Naive thymus-derived CD8-positive, alpha-beta T cell (primary cell): ENCODE data around the gene DIPK1B. TPM values are rescaled to one million over a fixed set of nuclear protein-coding genes. Genes with fewer than 3 reads are reported as not detected.

Experiments used
- ATAC-seq, 2 donors: fragments of 150-1000 bp; cut with Tn5 transposase in 1 of 2; sonication (Bioruptor Pico), chemical (Tn5 transposase) in 1 of 2; 1 replicate in 1 of 2; 2 replicates in 1 of 2; pipeline ENCODE4 v1.10.0; 2021; ENCODE audit warnings: mild to moderate bottlenecking in 2 of 2, moderate library complexity in 2 of 2
- POLR2A ChIA-PET: fragments of 350-600 bp; sonication (Branson Sonifier 250); formaldehyde crosslinking; loops from one replicate; lab custom pipeline; 2021; ENCODE audit warnings: antibody characterized with exemption; lab: Charles Lee
- DNase-seq, 10 donors: peaks; one replicate each; pipeline versions ENCODE4 v3.0.0 to v3.0.0-alpha.2; 2020 to 2022
- H3K27ac Mint-ChIP-seq, 10 donors: one replicate each; pipeline ENCODE4 v1.8.0; 2020 to 2022; ENCODE audit warnings: mild to moderate bottlenecking in 10 of 10, mixed read lengths in 10 of 10, moderate library complexity in 4 of 10, inconsistent platforms in 1 of 10
- H3K27me3 Mint-ChIP-seq, 5 donors: one replicate each; pipeline ENCODE4 v1.8.0; 2021 to 2022; ENCODE audit warnings: mixed read lengths in 5 of 5
- H3K36me3 Mint-ChIP-seq, 3 donors: one replicate each; pipeline ENCODE4 v1.8.0; 2020 to 2022; ENCODE audit warnings: mixed read lengths in 3 of 3, mild to moderate bottlenecking in 2 of 3, inconsistent platforms in 1 of 3
- H3K4me1 Mint-ChIP-seq, 4 donors: one replicate each; pipeline ENCODE4 v1.8.0; 2021 to 2022; ENCODE audit warnings: mixed read lengths in 4 of 4
- H3K4me3 Mint-ChIP-seq, 10 donors: one replicate each; pipeline ENCODE4 v1.8.0; 2020 to 2022; ENCODE audit warnings: mild to moderate bottlenecking in 10 of 10, mixed read lengths in 10 of 10, moderate library complexity in 6 of 10, inconsistent platforms in 1 of 10
- H3K9me3 Mint-ChIP-seq, 9 donors: one replicate each; pipeline ENCODE4 v1.8.0; 2020 to 2022; ENCODE audit warnings: mixed read lengths in 9 of 9, mild to moderate bottlenecking in 3 of 9, inconsistent platforms in 1 of 9, moderate library complexity in 1 of 9
- polyA plus RNA-seq, 3 donors: library from polyadenylated mRNA; unstranded; fragments of 300-500 nt; fragmentation: Illumina TruSeq; gene quantifications; one replicate each; pipeline ENCODE4 v1.2.3, GENCODE V29; 2021
- total RNA-seq, 8 experiments: library from RNA in 2 of 8; stranded (reverse) in 2 of 8; gene quantifications; one replicate each; pipeline ENCODE4 v1.2.3 and lab custom pipeline; 2021 to 2026

The DIPK1B gene
- total and polyA plus RNA-seq, 5 experiments from 2014 or later: 0.07 to 1.1 (median 0.58) TPM; not detected in 2

DNA sequence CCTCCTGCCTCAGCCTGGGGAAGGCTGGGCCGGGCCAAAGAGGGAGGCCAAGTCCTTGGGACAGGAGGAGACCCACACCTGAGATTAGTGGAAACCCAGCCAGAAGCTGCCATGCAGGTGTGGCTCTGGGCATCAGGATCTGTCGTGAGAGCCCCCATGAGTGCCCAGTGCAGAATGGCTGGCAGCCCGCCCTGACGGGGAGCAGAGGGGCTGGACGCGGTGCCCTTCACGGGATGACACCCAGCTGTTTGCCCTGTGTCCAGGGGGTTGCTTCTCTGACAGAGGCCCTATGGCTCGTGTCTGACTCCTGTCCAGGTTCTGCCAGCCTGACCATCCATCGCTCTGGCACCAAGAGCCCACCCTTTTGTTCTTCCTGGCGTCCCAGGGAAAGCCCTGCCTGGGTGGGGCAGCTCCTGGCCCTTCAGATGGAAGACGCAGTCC is 8.5 kb downstream of the DIPK1B start:
- peaks cover 10 to 35% (median 25%) of the 10 kb centered on the region in 4 donors for H3K4me1 Mint-ChIP-seq
- peaks cover 0 to 4% (median 1%) of the 10 kb centered on the region in 5 donors for H3K27me3 Mint-ChIP-seq
- ATAC-seq (no peak), DNase-seq (no peak)
- POLR2A ChIA-PET: interaction anchor here (1.2 kb wide), 1 partner anchor 25 kb away, joined by 3 read pairs; no protein-coding TSS in a partner anchor
- H3K4me3 Mint-ChIP-seq: no peak overlapping the region
- peak overlapping the region in 1 of 10 donors; percentile 34 for H3K27ac Mint-ChIP-seq
- no peaks in the 10 kb centered on the region for H3K9me3 Mint-ChIP-seq
- H3K36me3 Mint-ChIP-seq: peaks cover 0 to 27% (median 11%) of the 10 kb centered on the region in 3 donors

DNA sequence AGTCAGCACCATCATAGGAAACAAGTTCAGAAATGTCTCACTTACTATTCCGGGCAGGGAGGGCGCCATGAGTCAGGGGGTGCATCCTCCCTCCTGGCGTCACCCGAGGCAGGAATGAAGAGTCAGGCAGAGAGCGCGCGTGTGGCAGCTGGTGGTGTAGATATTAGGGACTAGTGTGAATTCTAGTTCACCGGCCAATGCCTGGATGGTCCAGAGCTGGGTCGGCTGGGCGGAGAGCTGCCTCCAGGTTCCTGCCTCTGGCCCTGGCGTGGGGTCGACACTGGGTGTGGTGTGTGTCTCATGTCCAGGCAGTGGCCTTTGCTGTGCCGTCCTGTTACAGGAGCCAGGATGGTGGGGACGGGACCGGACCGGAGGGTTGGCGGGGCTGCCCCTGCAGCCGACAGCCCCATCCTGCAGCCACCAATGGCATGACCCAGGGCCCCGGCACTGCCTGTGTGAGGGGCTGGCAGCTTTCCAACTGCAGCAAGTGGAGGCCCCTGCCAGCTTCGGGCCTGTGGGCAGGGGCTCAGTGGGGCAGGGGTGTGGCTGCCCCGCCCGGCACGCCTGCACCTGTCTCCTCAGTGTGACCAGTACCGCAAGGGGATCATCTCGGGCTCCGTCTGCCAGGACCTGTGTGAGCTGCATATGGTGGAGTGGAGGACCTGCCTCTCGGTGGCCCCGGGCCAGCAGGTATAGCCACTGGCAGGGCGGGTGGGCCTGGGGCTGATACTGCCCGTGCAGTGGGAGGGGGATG is 9.1 kb downstream of the DIPK1B start:
- peaks cover 1 to 33% (median 17%) of the 10 kb centered on the region in 3 donors for H3K36me3 Mint-ChIP-seq
- H3K27me3 Mint-ChIP-seq: no peaks in the 10 kb centered on the region
- no peaks in the 10 kb centered on the region for H3K9me3 Mint-ChIP-seq
- no peak overlapping the region for H3K4me3 Mint-ChIP-seq
- DNase-seq: no peak
- ATAC-seq: no peak
- H3K27ac Mint-ChIP-seq: peak overlapping the region in 2 of 10 donors; percentile 20 to 34
- POLR2A ChIA-PET: interaction anchor here (0.8 to 1.2 kb wide), 2 partner anchors 8 to 25 kb away, joined by 3 read pairs; no protein-coding TSS in a partner anchor
- peaks cover 11 to 41% (median 29%) of the 10 kb centered on the region in 4 donors for H3K4me1 Mint-ChIP-seq

DNA sequence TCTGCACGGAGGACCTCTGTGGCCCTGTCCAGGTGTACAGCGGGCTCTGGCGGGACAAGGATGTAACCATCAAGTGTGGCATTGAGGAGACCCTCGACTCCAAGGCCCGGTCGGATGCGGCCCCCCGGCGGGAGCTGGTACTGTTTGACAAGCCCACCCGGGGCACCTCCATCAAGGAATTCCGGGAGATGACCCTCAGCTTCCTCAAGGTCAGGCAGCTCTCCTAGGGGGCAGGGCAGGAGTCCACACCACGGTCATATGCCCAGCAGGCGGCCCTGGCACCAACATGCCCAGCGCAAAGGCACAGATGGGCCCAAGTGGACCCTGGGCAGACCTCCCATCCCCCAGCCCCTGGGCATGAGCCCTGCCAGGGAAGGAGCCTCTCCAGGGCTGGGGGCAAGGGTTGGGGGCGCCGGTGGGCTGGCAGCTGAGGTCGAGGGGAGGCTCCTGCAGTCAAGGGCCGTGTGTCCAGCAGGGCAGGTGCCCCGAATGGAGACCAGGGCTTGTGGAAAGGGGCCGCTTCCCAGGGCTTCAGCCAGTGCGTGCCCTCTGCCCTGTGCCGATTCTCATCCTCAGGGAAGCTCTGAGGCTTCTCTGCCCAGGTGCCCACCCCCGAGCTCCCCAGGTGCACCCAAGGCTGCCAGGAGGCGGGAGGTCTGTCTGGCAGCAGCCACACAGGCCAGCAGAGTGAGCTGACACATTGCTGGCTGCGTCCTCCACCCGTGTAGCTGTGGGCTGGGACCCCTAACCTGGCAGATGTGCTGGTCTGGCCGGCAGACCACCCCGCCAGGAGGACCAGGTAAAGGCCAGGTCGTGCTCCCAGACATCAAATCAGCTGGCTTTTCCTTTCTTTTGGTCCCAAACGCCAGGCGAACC is 10.0 kb downstream of the DIPK1B start:
- no peaks in the 10 kb centered on the region for H3K27me3 Mint-ChIP-seq
- POLR2A ChIA-PET: interaction anchor here (0.8 to 1.2 kb wide), 2 partner anchors 9 to 26 kb away, joined by 3 read pairs; no protein-coding TSS in a partner anchor
- no peak for ATAC-seq

DNA sequence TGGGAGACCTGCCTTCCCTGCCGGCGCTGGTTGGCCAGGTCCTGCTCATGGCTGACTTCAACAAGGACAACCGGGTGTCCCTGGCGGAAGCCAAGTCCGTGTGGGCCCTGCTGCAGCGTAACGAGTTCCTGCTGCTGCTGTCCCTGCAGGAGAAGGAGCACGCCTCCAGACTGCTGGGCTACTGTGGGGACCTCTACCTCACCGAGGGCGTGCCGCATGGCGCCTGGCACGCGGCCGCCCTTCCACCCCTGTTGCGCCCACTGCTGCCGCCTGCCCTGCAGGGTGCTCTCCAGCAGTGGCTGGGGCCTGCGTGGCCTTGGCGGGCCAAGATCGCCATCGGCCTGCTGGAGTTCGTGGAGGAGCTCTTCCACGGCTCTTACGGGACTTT is 10.6 kb downstream of the DIPK1B start:
- POLR2A ChIA-PET: no interaction called here
- no peak overlapping the region for H3K27ac Mint-ChIP-seq

More for the DNA sequence above, 10.0 kb downstream of the DIPK1B start:
- peaks cover 6 to 35% (median 21%) of the 10 kb centered on the region in 3 donors for H3K36me3 Mint-ChIP-seq
- no peak overlapping the region for H3K4me3 Mint-ChIP-seq
- H3K27ac Mint-ChIP-seq: no peak overlapping the region
- H3K9me3 Mint-ChIP-seq: no peaks in the 10 kb centered on the region
- DNase-seq: no peak
- H3K4me1 Mint-ChIP-seq: peaks cover 15 to 47% (median 36%) of the 10 kb centered on the region in 4 donors

DNA sequence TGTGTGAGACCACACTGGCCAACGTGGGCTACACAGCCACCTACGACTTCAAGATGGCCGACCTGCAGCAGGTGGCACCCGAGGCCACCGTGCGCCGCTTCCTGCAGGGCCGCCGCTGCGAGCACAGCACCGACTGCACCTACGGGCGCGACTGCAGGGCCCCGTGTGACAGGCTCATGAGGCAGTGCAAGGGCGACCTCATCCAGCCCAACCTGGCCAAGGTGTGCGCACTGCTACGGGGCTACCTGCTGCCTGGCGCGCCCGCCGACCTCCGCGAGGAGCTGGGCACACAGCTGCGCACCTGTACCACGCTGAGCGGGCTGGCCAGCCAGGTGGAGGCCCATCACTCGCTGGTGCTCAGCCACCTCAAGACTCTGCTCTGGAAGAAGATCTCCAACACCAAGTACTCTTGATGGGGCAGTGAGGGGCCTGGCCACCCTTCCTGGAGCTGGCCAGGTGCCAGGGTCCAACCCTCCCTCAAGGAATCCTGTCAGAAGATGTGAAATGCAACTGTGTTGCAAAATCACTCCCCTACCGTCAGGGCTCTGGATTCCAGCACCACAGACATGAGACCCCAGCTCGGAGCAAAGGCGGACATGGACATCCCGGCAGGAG is 11.1 kb downstream of the DIPK1B start:
- POLR2A ChIA-PET: no interaction called here
- Mint-ChIP-seq H3K27me3 (no peaks in the 10 kb centered on the region), H3K27ac (peak overlapping the region in 3 of 10 donors; percentile 47 to 79 (median 74)), H3K9me3 (no peaks in the 10 kb centered on the region), H3K36me3 (peaks cover 6 to 35% (median 21%) of the 10 kb centered on the region in 3 donors), H3K4me3 (no peak overlapping the region), H3K4me1 (peaks cover 16 to 48% (median 36%) of the 10 kb centered on the region in 4 donors)
- DNase-seq (no peak), ATAC-seq (no peak)

More for the DNA sequence above, 10.6 kb downstream of the DIPK1B start:
- no peak for DNase-seq
- peaks cover 6 to 35% (median 21%) of the 10 kb centered on the region in 3 donors for H3K36me3 Mint-ChIP-seq
- H3K4me3 Mint-ChIP-seq: no peak overlapping the region
- H3K4me1 Mint-ChIP-seq: peaks cover 17 to 50% (median 38%) of the 10 kb centered on the region in 4 donors
- no peaks in the 10 kb centered on the region for H3K27me3 Mint-ChIP-seq
- ATAC-seq: no peak
- no peaks in the 10 kb centered on the region for H3K9me3 Mint-ChIP-seq

DNA sequence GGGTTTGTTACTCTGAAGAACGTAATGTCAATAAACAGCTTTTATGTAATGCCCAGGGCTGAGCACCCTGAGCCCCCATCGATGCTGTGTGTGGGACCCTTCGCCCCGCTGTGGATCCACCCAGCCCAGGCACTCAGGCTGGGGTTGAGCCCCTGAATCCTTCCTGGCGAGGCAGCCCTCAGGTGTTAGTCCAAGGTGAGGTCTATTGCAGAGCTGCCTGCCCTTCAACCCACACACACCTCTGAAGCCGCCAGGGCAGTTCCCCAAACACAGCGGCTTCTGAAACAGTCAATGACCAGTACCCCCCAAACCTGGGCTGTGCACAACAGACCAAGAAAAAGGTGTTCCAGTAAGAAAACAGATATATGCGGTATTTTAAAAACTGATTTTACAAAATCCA is 11.6 kb downstream of the DIPK1B start:
- Mint-ChIP-seq H3K4me1 (peaks cover 15 to 45% (median 33%) of the 10 kb centered on the region in 4 donors), H3K36me3 (peaks cover 6 to 35% (median 21%) of the 10 kb centered on the region in 3 donors), H3K27ac (peak overlapping the region in 2 of 10 donors; percentile 13 to 79), H3K27me3 (no peaks in the 10 kb centered on the region), H3K9me3 (no peaks in the 10 kb centered on the region), H3K4me3 (no peak overlapping the region)
- DNase-seq (no peak), ATAC-seq (no peak)
- POLR2A ChIA-PET: no interaction called here

DNA sequence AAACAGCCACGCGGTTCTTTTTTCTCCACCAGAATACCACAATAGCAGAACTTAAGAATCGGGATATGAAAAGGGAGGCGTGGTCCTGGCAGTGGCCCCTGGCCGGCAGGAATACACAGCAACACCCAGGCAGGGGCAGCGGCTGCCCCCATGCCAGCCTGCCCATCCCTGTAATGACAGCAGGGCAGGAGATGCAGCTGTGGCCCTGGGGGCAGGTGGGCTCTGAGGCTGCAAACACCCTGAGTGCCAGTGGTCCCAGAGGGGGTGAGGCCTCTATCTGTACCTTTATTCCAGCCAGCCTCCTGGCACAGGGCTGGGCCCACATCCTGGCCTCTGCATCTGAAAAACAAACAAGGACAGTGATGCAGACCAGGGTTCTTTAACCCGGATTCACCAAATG is 12.4 kb downstream of the DIPK1B start:
- Mint-ChIP-seq H3K4me1 (peaks cover 17 to 46% (median 32%) of the 10 kb centered on the region in 4 donors), H3K9me3 (no peaks in the 10 kb centered on the region), H3K27me3 (no peaks in the 10 kb centered on the region), H3K4me3 (peak overlapping the region in 1 of 10 donors; percentile 16), H3K36me3 (peaks cover 6 to 35% (median 21%) of the 10 kb centered on the region in 3 donors), H3K27ac (peak overlapping the region in 1 of 10 donors; percentile 79)
- DNase-seq: no peak
- ATAC-seq: no peak
- POLR2A ChIA-PET: no interaction called here

DNA sequence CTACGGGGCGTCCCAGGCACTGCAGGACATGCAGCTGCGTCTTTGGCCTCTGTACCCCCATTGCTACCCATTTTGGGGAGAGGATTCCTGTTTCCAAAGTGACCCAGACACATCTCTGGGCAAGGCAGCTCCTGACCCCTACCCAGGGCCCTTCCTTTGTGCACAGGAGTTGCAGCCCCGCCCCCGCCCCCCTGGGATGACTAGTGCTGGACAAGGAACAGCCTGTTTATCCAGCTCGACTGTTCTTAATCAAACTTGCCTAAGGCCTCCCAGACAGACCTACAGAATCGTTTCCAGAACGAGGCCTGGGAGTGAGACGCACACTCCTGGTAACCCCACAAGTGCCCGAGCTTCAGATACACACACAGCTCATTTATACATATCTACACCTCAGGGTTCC is 13.2 kb downstream of the DIPK1B start:
- Mint-ChIP-seq H3K27ac (peak overlapping the region in 3 of 10 donors; percentile 27 to 82 (median 80)), H3K27me3 (no peaks in the 10 kb centered on the region), H3K36me3 (peaks cover 6 to 35% (median 21%) of the 10 kb centered on the region in 3 donors), H3K4me3 (peak overlapping the region in 5 of 10 donors; percentile 92 to 98 (median 97)), H3K4me1 (peaks cover 17 to 46% (median 31%) of the 10 kb centered on the region in 4 donors), H3K9me3 (no peaks in the 10 kb centered on the region)
- ATAC-seq: no peak
- DNase-seq: no peak
- POLR2A ChIA-PET: no interaction called here

DNA sequence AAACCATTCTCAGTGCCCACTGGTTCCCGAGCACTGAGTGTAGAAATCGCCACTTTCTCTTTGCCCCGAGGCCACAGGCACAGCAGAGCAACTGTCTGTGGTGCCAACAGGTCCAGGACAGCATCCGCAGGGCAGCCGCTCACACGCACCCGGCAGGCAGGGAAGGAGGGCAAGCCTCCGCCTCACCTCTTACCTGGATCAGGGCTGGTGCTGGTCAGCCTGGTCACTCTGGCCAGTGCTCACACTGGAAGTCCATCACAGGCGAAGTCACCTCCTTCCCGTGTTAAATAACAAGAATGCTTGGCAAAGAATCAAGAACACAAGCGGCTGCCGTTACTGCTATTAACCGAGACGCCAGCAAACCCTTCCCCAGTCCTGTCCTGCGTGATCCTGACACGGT is 13.7 kb downstream of the DIPK1B start:
- ATAC-seq (no peak), DNase-seq (no peak)
- Mint-ChIP-seq H3K9me3 (no peaks in the 10 kb centered on the region), H3K27me3 (no peaks in the 10 kb centered on the region), H3K4me1 (peaks cover 16 to 45% (median 31%) of the 10 kb centered on the region in 4 donors), H3K4me3 (peak overlapping the region; percentile 91 to 99 (median 96)), H3K27ac (peak overlapping the region; percentile 75 to 97 (median 92)), H3K36me3 (peaks cover 6 to 35% (median 21%) of the 10 kb centered on the region in 3 donors)
- POLR2A ChIA-PET: interaction anchor here (3.5 kb wide), 1 partner anchor 15 kb away, joined by 38 read pairs; the partner anchor contains the start of gene LCN10

DNA sequence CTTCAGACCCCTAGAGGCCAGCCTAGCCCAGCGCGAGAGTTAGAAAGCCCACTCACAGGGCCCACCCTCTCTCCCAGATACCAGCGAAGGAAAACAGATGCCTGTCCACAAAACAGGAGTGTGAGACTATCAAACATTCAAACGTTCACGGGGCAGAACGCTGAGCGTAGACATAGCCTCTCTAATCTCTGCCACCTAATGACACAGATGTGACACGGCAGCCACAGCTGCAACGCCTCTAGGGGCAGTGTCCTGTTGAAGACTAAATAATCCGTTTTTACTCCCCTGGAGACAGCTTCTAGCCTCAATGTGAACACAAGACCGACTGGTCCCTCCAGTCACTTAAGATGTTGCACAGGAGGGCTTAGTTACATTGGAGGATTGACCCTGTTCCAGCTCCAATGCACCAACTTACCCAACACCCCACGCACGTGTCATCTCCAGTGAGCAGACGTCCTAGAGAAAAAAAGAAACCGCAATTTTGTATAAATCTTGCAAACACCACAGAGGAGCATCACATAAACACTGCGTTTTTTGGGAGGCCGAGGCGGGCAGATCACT is 14.3 kb downstream of the DIPK1B start:
- Mint-ChIP-seq H3K4me3 (peak overlapping the region; percentile 91 to 99 (median 96)), H3K4me1 (peaks cover 15 to 41% (median 30%) of the 10 kb centered on the region in 4 donors), H3K36me3 (peaks cover 6 to 35% (median 21%) of the 10 kb centered on the region in 3 donors), H3K27me3 (no peaks in the 10 kb centered on the region), H3K27ac (peak overlapping the region; percentile 75 to 97 (median 92)), H3K9me3 (no peaks in the 10 kb centered on the region)
- peak; percentile 15 to 58 for ATAC-seq
- POLR2A ChIA-PET: interaction anchor here (0.6 to 3.5 kb wide), 20 partner anchors 7 to 403 kb away, joined by 3 to 38 read pairs (median 6); partner anchors contain the start of genes AGPAT2, LCN10, LCN8 and TMEM141
- peak in 7 of 10 donors; percentile 21 to 50 (median 44) for DNase-seq

DNA sequence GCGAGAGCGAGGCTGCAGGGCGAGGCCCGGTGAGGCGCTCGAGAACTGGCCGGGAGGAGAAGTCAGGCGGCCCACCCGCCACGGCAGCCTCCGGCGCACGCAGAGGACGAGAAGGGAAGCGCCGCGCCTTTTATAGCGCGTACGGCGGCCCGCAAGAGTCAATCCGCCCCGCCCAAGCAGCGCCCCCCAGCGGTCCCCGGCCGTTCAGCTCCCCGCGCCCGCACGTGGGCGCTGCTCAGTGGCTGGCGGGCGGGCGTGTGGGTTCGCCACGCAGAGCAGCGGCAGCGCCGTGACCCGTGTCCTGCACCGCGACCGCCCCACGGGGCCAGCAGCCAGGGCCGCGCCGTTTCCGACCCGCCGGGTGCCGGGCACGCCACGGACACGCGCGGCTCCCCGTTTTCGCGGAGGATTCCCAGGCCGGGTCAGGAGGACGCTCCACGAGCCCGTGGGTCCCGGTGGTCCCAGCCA is 15.7 kb downstream of the DIPK1B start:
- DNase-seq (peak; percentile 84 to 96 (median 93)), ATAC-seq (peak; percentile 77 to 85)
- H3K27ac Mint-ChIP-seq: peak overlapping the region in 7 of 10 donors; percentile 34 to 97 (median 60)
- POLR2A ChIA-PET: interaction anchor here (0.7 to 3.5 kb wide), 31 partner anchors 9 to 512 kb away, joined by 3 to 38 read pairs (median 5); partner anchors contain the start of genes DNLZ, LCN10, LCN8 and MAN1B1
- peaks cover 15 to 40% (median 30%) of the 10 kb centered on the region in 4 donors for H3K4me1 Mint-ChIP-seq
- peaks cover 6 to 35% (median 21%) of the 10 kb centered on the region in 3 donors for H3K36me3 Mint-ChIP-seq
- H3K4me3 Mint-ChIP-seq: peak overlapping the region; percentile 56 to 98 (median 92)
- no peaks in the 10 kb centered on the region for H3K27me3 Mint-ChIP-seq
- no peaks in the 10 kb centered on the region for H3K9me3 Mint-ChIP-seq
